GM12892 (cell line): ENCODE results near the gene HUNK.

Source experiments
- POLR2A ChIP-seq: IDR thresholded peaks from 2 replicates; pipeline ENCODE4 v1.6.1; 2011; ENCODE audit warnings: low read depth, low read length, control low read depth
- POLR2AphosphoS5 ChIP-seq: IDR thresholded peaks from 2 replicates; pipeline ENCODE4 v1.6.1; 2011; ENCODE audit warnings: low read depth, low read length, control low read depth
- TAF1 ChIP-seq: IDR thresholded peaks from 2 replicates; pipeline ENCODE4 v1.6.1; 2011; ENCODE audit warnings: low read depth, mild to moderate bottlenecking, control low read depth, low read length, borderline replicate concordance

GRCh38 chr21:31924548-31924947, 51.7 kb downstream of the HUNK start:
- TF ChIP-seq POLR2A (no peak), POLR2AphosphoS5 (no peak), TAF1 (no peak)
